Measurements from ENCODE around the gene RNF128. TPM values are rescaled to one million over a fixed set of nuclear protein-coding genes. Genes with fewer than 3 reads are reported as not detected.

Gene RNF128
- total RNA-seq, 1 donor from 2014 or later = 14.9 TPM

DNA sequence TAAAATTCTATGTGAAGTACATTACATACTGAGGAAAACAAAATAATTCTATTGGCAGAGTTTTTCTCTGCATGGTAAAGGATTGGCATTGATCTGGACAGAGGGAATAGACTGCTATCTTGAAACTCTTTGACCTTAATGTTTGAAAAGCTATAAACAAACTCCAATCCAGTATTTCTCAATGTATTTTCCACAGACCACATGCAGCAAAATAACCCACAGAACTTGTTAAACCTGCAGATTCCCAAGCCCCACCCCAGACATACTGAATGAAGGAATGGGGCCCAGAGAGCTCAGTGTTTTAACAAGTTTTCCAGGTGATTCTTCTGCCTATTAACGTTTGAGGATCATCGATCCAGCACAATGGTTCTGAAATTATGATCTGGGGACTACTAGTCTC, 15.7 kb downstream of the RNF128 start:
- Histone ChIP-seq H3K9me3 (ENCODE audit: insufficient read depth, low read depth, low read length) (no peaks in the 10 kb centered on the region), H3K79me2 (ENCODE audit: insufficient read depth, low read length) (no peaks in the 10 kb centered on the region), H3K4me2 (ENCODE audit: low read length) (no peak overlapping the region), H3K4me3 (ENCODE audit: insufficient read depth, low read depth, low read length) (no peak overlapping the region), H3K4me1 (ENCODE audit: insufficient read depth, low read length) (no peaks in the 10 kb centered on the region), H4K20me1 (ENCODE audit: insufficient read depth, low read length) (no peaks in the 10 kb centered on the region), H2AFZ (ENCODE audit: low read depth, low read length) (no peak overlapping the region), H3K9ac (ENCODE audit: low read length) (no peak overlapping the region), H3K36me3 (ENCODE audit: insufficient read depth, low read length) (no peaks in the 10 kb centered on the region), H3K27me3 (ENCODE audit: insufficient read depth, low read length) (no peaks in the 10 kb centered on the region), H3K27ac (ENCODE audit: low read depth, low read length) (no peak overlapping the region)
- H3K4me3 Mint-ChIP-seq (ENCODE audit: unreplicated experiment) = no peak overlapping the region
- no peak overlapping the region for H3K27ac Mint-ChIP-seq (ENCODE audit: unreplicated experiment)
- no peak for TF ChIP-seq CTCF (IDR thresholded peaks at IDR 0.05; ENCODE audit: insufficient read depth, low read depth, low read length)
- no peak for TF ChIP-seq EZH2 (IDR thresholded peaks at IDR 0.05; ENCODE audit: insufficient read depth, low read length)
- H3K4me1 Mint-ChIP-seq (ENCODE audit: low read depth, unreplicated experiment) = peaks cover 1% of the 10 kb centered on the region
- DNase-seq (ENCODE audit: low read depth) (no peak), FAIRE-seq (no peak)
- H3K36me3 Mint-ChIP-seq (ENCODE audit: low read depth, unreplicated experiment) = no peaks in the 10 kb centered on the region
- no peaks in the 10 kb centered on the region for H3K27me3 Mint-ChIP-seq (ENCODE audit: low read depth, unreplicated experiment)
- H3K9me3 Mint-ChIP-seq (ENCODE audit: unreplicated experiment) = no peaks in the 10 kb centered on the region

GRCh38 chrX:106742805-106743204, 16.3 kb downstream of the RNF128 start:
- peak; percentile 42 for DNase-seq (ENCODE audit: low read depth)
- no peaks in the 10 kb centered on the region for H3K27me3 Mint-ChIP-seq (ENCODE audit: low read depth, unreplicated experiment)
- no peaks in the 10 kb centered on the region for H3K36me3 Mint-ChIP-seq (ENCODE audit: low read depth, unreplicated experiment)
- Histone ChIP-seq H3K4me3 (ENCODE audit: insufficient read depth, low read depth, low read length) (no peak overlapping the region), H3K27me3 (ENCODE audit: insufficient read depth, low read length) (no peaks in the 10 kb centered on the region), H3K79me2 (ENCODE audit: insufficient read depth, low read length) (no peaks in the 10 kb centered on the region), H3K9me3 (ENCODE audit: insufficient read depth, low read depth, low read length) (no peaks in the 10 kb centered on the region), H2AFZ (ENCODE audit: low read depth, low read length) (no peak overlapping the region), H3K9ac (ENCODE audit: low read length) (no peak overlapping the region), H4K20me1 (ENCODE audit: insufficient read depth, low read length) (no peaks in the 10 kb centered on the region), H3K4me2 (ENCODE audit: low read length) (no peak overlapping the region), H3K27ac (ENCODE audit: low read depth, low read length) (no peak overlapping the region), H3K36me3 (ENCODE audit: insufficient read depth, low read length) (no peaks in the 10 kb centered on the region), H3K4me1 (ENCODE audit: insufficient read depth, low read length) (no peaks in the 10 kb centered on the region)
- FAIRE-seq = peak; percentile 94
- H3K4me3 Mint-ChIP-seq (ENCODE audit: unreplicated experiment) = no peak overlapping the region
- H3K4me1 Mint-ChIP-seq (ENCODE audit: low read depth, unreplicated experiment) = peaks cover 1% of the 10 kb centered on the region
- H3K9me3 Mint-ChIP-seq (ENCODE audit: unreplicated experiment) = no peaks in the 10 kb centered on the region
- TF ChIP-seq EZH2 (IDR thresholded peaks at IDR 0.05; ENCODE audit: insufficient read depth, low read length) (no peak), CTCF (IDR thresholded peaks at IDR 0.05; ENCODE audit: insufficient read depth, low read depth, low read length) (no peak)
- H3K27ac Mint-ChIP-seq (ENCODE audit: unreplicated experiment) = no peak overlapping the region

GRCh38 chrX:106748377-106748776, 21.9 kb downstream of the RNF128 start:
- Mint-ChIP-seq H3K4me1 (ENCODE audit: low read depth, unreplicated experiment) (peaks cover 4% of the 10 kb centered on the region), H3K27me3 (ENCODE audit: low read depth, unreplicated experiment) (no peaks in the 10 kb centered on the region), H3K9me3 (ENCODE audit: unreplicated experiment) (no peaks in the 10 kb centered on the region), H3K36me3 (ENCODE audit: low read depth, unreplicated experiment) (no peaks in the 10 kb centered on the region), H3K4me3 (ENCODE audit: unreplicated experiment) (no peak overlapping the region), H3K27ac (ENCODE audit: unreplicated experiment) (no peak overlapping the region)
- H3K4me3 ChIP-seq (ENCODE audit: insufficient read depth, low read depth, low read length) = no peak overlapping the region
- no peak overlapping the region for H2AFZ ChIP-seq (ENCODE audit: low read depth, low read length)
- no peaks in the 10 kb centered on the region for H3K4me1 ChIP-seq (ENCODE audit: insufficient read depth, low read length)
- H3K9me3 ChIP-seq (ENCODE audit: insufficient read depth, low read depth, low read length) = no peaks in the 10 kb centered on the region
- no peak for DNase-seq (ENCODE audit: low read depth)
- no peak overlapping the region for H3K9ac ChIP-seq (ENCODE audit: low read length)
- peak; percentile 99 for FAIRE-seq
- no peaks in the 10 kb centered on the region for H3K36me3 ChIP-seq (ENCODE audit: insufficient read depth, low read length)
- no peak overlapping the region for H3K4me2 ChIP-seq (ENCODE audit: low read length)
- no peaks in the 10 kb centered on the region for H3K27me3 ChIP-seq (ENCODE audit: insufficient read depth, low read length)
- no peak for TF ChIP-seq CTCF (IDR thresholded peaks at IDR 0.05; ENCODE audit: insufficient read depth, low read depth, low read length)
- no peak for TF ChIP-seq EZH2 (IDR thresholded peaks at IDR 0.05; ENCODE audit: insufficient read depth, low read length)
- no peak overlapping the region for H3K27ac ChIP-seq (ENCODE audit: low read depth, low read length)
- no peaks in the 10 kb centered on the region for H3K79me2 ChIP-seq (ENCODE audit: insufficient read depth, low read length)
- no peaks in the 10 kb centered on the region for H4K20me1 ChIP-seq (ENCODE audit: insufficient read depth, low read length)

Measured in astrocyte (in vitro differentiated cells and primary cell).